Adrenal gland (tissue), 12 donors: ENCODE data around the gene CFAP58. TPM values are rescaled to one million over a fixed set of nuclear protein-coding genes. Genes with fewer than 3 reads are reported as not detected.

Experiments
- DNase-seq, 7 donors: peaks; one replicate each; pipeline ENCODE4 v3.0.0-alpha.2; 2019 to 2020
- H3K27ac ChIP-seq, 5 donors: fragments of 200-600 bp; sonication (generic) in 4 of 5; 1 replicate in 3 of 5; 2 replicates in 2 of 5; pipeline versions ENCODE4 v1.5.1 to v1.8.0; 2016 to 2020; ENCODE audit warnings: mild to moderate bottlenecking in 1 of 5
- H3K27me3 ChIP-seq: fragments of 200-600 bp; 2 replicates; pipeline ENCODE4 v1.8.0; 2021
- H3K36me3 ChIP-seq, 2 donors: fragments of 200-600 bp; replicated peaks in 1 of 2; 1 replicate in 1 of 2; 2 replicates in 1 of 2; pipeline versions ENCODE4 v1.5.1 to v1.8.0; 2018 to 2022
- H3K4me1 ChIP-seq, 2 donors: fragments of 200-600 bp; replicated peaks in 1 of 2; 1 replicate in 1 of 2; 2 replicates in 1 of 2; pipeline versions ENCODE4 v1.5.1 to v1.8.0; 2018 to 2021
- H3K4me3 ChIP-seq, 4 donors: fragments of 200-600 bp; sonication (generic) in 3 of 4; one replicate each; pipeline ENCODE4 v1.5.1; 2016 to 2018
- H3K9me3 ChIP-seq, 3 donors: fragments of 200-600 bp; sonication (generic) in 1 of 3; replicated peaks in 1 of 3; 1 replicate in 2 of 3; 2 replicates in 1 of 3; pipeline versions ENCODE4 v1.5.1 to v1.8.0; 2016 to 2021
- CTCF ChIP-seq, 6 experiments: fragments of 450-650 bp in 4 of 6; fragments of 200-600 bp in 2 of 6; sonication (generic) in 1 of 6; IDR thresholded peaks; 1 replicate in 5 of 6; 2 replicates in 1 of 6; pipeline versions ENCODE4 v1.5.1 to v1.8.0; 2016 to 2021; ENCODE audit warnings: antibody characterized with exemption in 6 of 6, mild to moderate bottlenecking in 2 of 6, moderate library complexity in 1 of 6
- POLR2A ChIP-seq, 2 donors: fragments of 450-650 bp; IDR thresholded peaks; one replicate each; pipeline ENCODE4 v1.6.1; 2017; ENCODE audit warnings: antibody characterized with exemption in 2 of 2, mild to moderate bottlenecking in 2 of 2, moderate library complexity in 1 of 2
- WGBS, 4 donors: extraction: QIAGEN DNeasy Blood & Tissue Kit in 2 of 4; methylation state at CpG; one replicate each; pipeline versions ENCODE4 v1.1.5 to v1.1.7; 2013 to 2017; 5-methylcytosine and 5-hydroxymethylcytosine counted together
- intact Hi-C, 2 donors: fragments of 100-400 bp; cut with DNase I; formaldehyde crosslinking; loops; one replicate each; pipeline versions ENCODE4 v1.14.1 to v1.15.0; 2022 to 2023
- polyA plus RNA-seq, 3 donors: library from polyadenylated mRNA; stranded (reverse); fragments of 200-250 nt in 2 of 3; fragments of 350-450 nt in 1 of 3; fragmentation: Illumina TruSeq in 1 of 3; extraction: RNeasy Lipid Tissue Mini Kit (QIAGEN cat#74804) in 1 of 3; gene quantifications; one replicate each; pipeline ENCODE4 v1.2.3, GENCODE V29; 2013 to 2014
- total RNA-seq, 9 donors: library from RNA; depleted of rRNA in 4 of 9; stranded (reverse); fragments of >200 nt in 4 of 9; fragments of 120-200 nt in 1 of 9; fragmentation: NEBNext Ultra II Directional in 1 of 9; extraction: Animal tissue kit (Norgen Biotek cat#: 25700) in 1 of 9; gene quantifications; one replicate each; pipeline versions ENCODE4 v1.1.0 to v1.2.4, GENCODE V29; 2013 to 2023
- donor health status: healthy with polysubstance abuse.
- donor health status: Bipolar disorder and iron deficiency.
- donor health status: DM: yes; HTN: yes; CAD: no.
- donor health status: DM: no; HTN: no; CAD: no.
- donor health status: DM: no; HTN: no; CAD: no.
- donor health status: DM: yes; HTN: yes; CAD: no.

The CFAP58 gene
- total and polyA plus RNA-seq, 12 donors: 0.11 to 2.9 (median 0.85) TPM

- intact Hi-C loops: no loop called here
- Histone ChIP-seq H3K4me1 (no peaks in the 10 kb centered on the region), H3K27me3 (no peaks in the 10 kb centered on the region), H3K36me3 (no peaks in the 10 kb centered on the region), H3K9me3 (no peaks in the 10 kb centered on the region), H3K27ac (no peak overlapping the region), H3K4me3 (no peak overlapping the region)
- DNase-seq: no peak
- 62 to 77% (median 72%) methylated on average over 2 of the region's 2 CpGs for WGBS, 4 donors
- no peak for TF ChIP-seq CTCF (IDR thresholded peaks at IDR 0.05)
- TF ChIP-seq POLR2A (IDR thresholded peaks at IDR 0.05): no peak
These were observed 42.9 kb downstream of the CFAP58 start for GRCh38 chr10:104396581-104396980.

GRCh38 chr10:104403636-104404035 is 50.0 kb downstream of the CFAP58 start:
- Histone ChIP-seq H3K4me1 (no peaks in the 10 kb centered on the region), H3K27ac (no peak overlapping the region), H3K4me3 (no peak overlapping the region), H3K36me3 (no peaks in the 10 kb centered on the region), H3K9me3 (no peaks in the 10 kb centered on the region), H3K27me3 (no peaks in the 10 kb centered on the region)
- intact Hi-C loops: loop anchor here in 1 of 2 donors (10.0 kb wide), 2 partner anchors 181 to 521 kb away; no protein-coding TSS in a partner anchor
- WGBS, 4 donors: 68 to 76% (median 70%) methylated on average over 8 of the region's 8 CpGs
- DNase-seq: no peak
- TF ChIP-seq CTCF (IDR thresholded peaks at IDR 0.05) (no peak), POLR2A (IDR thresholded peaks at IDR 0.05) (no peak)

- TF ChIP-seq POLR2A (IDR thresholded peaks at IDR 0.05) (no peak), CTCF (IDR thresholded peaks at IDR 0.05) (peak; percentile 47 to 84 (median 74))
- intact Hi-C loops: loop anchor here in 1 of 2 donors (10.0 kb wide), 2 partner anchors 178 to 518 kb away; no protein-coding TSS in a partner anchor
- no peaks in the 10 kb centered on the region for H3K27me3 ChIP-seq
- no peaks in the 10 kb centered on the region for H3K9me3 ChIP-seq
- DNase-seq: peak in 1 of 7 donors; percentile 8
- 26 to 32% (median 31%) methylated on average over 7 of the region's 7 CpGs for WGBS, 4 donors
- no peaks in the 10 kb centered on the region for H3K36me3 ChIP-seq
- H3K4me1 ChIP-seq: no peaks in the 10 kb centered on the region
- H3K4me3 ChIP-seq: no peak overlapping the region
- H3K27ac ChIP-seq: no peak overlapping the region
These were observed 53.4 kb downstream of the CFAP58 start for GRCh38 chr10:104406715-104407650.

GRCh38 chr10:104413528-104413927 is 59.9 kb downstream of the CFAP58 start:
- TF ChIP-seq CTCF (IDR thresholded peaks at IDR 0.05) (no peak), POLR2A (IDR thresholded peaks at IDR 0.05) (no peak)
- intact Hi-C loops: no loop called here
- WGBS, 4 donors: 83 to 89% (median 87%) methylated on average over 1 of the region's 1 CpG

More at GRCh38 chr10:104413528-104413927, 59.9 kb downstream of the CFAP58 start:
- H3K27ac ChIP-seq: no peak overlapping the region
- H3K27me3 ChIP-seq: no peaks in the 10 kb centered on the region
- H3K9me3 ChIP-seq: no peaks in the 10 kb centered on the region
- DNase-seq: no peak
- no peaks in the 10 kb centered on the region for H3K36me3 ChIP-seq
- no peak overlapping the region for H3K4me3 ChIP-seq
- no peaks in the 10 kb centered on the region for H3K4me1 ChIP-seq
